Left ventricle myocardium inferior (tissue), 1 donor: ENCODE data around the gene E2F6. TPM values are rescaled to one million over a fixed set of nuclear protein-coding genes. Genes with fewer than 3 reads are reported as not detected.

Source experiments
- DNase-seq: peaks from one replicate; pipeline ENCODE4 v3.0.0-alpha.2; 2020
- H3K27ac ChIP-seq: fragments of 200-600 bp; replicated peaks from 2 replicates; pipeline ENCODE4 v1.8.0; 2021
- H3K27me3 ChIP-seq: fragments of 200-600 bp; 2 replicates; pipeline ENCODE4 v1.8.0; 2021; ENCODE audit warnings: low read depth
- H3K36me3 ChIP-seq: fragments of 200-600 bp; 2 replicates; pipeline ENCODE4 v1.8.0; 2021
- H3K4me1 ChIP-seq: fragments of 200-600 bp; 2 replicates; pipeline ENCODE4 v1.8.0; 2021
- H3K4me3 ChIP-seq: fragments of 200-600 bp; 2 replicates; pipeline ENCODE4 v1.8.0; 2021; ENCODE audit warnings: mild to moderate bottlenecking, moderate library complexity
- H3K9me3 ChIP-seq: fragments of 200-600 bp; replicated peaks from 2 replicates; pipeline ENCODE4 v1.8.0; 2021
- intact Hi-C: fragments of 100-400 bp; cut with micrococcal nuclease; formaldehyde crosslinking; loops from one replicate; pipeline ENCODE4 v1.11.0; 2022
- total RNA-seq: library from RNA; stranded (reverse); fragmentation: NEBNext Ultra II Directional; extraction: Animal tissue kit (Norgen Biotek cat#: 25700); gene quantifications from one replicate; pipeline ENCODE4 v1.2.1, GENCODE V29; 2021
- TF ChIP-seq, protein P1 (sequence below): fragments of 200-600 bp; IDR thresholded peaks from 2 replicates; pipeline ENCODE4 v1.8.0; 2021; ENCODE audit warnings: antibody characterized with exemption, mild to moderate bottlenecking, borderline replicate concordance
- donor health status: DM: no; HTN: yes; CAD: no; lungs with severe emphysema.

Gene E2F6
- total RNA-seq, 1 donor from 2014 or later = 12.8 TPM

GRCh38 chr2:11416186-11416585, 49.8 kb downstream of the E2F6 start:
- H3K27me3 ChIP-seq = no peaks in the 10 kb centered on the region
- intact Hi-C loops = loop anchor here (10.0 kb wide), 2 partner anchors 71 to 281 kb away; partner anchors contain the start of gene ROCK2
- peaks cover 27% of the 10 kb centered on the region for H3K4me1 ChIP-seq
- H3K4me3 ChIP-seq = no peak overlapping the region
- no peaks in the 10 kb centered on the region for H3K36me3 ChIP-seq
- peaks cover 12% of the 10 kb centered on the region for H3K9me3 ChIP-seq
- H3K27ac ChIP-seq = no peak overlapping the region
- TF ChIP-seq, protein P1, sequence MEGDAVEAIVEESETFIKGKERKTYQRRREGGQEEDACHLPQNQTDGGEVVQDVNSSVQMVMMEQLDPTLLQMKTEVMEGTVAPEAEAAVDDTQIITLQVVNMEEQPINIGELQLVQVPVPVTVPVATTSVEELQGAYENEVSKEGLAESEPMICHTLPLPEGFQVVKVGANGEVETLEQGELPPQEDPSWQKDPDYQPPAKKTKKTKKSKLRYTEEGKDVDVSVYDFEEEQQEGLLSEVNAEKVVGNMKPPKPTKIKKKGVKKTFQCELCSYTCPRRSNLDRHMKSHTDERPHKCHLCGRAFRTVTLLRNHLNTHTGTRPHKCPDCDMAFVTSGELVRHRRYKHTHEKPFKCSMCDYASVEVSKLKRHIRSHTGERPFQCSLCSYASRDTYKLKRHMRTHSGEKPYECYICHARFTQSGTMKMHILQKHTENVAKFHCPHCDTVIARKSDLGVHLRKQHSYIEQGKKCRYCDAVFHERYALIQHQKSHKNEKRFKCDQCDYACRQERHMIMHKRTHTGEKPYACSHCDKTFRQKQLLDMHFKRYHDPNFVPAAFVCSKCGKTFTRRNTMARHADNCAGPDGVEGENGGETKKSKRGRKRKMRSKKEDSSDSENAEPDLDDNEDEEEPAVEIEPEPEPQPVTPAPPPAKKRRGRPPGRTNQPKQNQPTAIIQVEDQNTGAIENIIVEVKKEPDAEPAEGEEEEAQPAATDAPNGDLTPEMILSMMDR = no peak
- DNase-seq = no peak

DNA sequence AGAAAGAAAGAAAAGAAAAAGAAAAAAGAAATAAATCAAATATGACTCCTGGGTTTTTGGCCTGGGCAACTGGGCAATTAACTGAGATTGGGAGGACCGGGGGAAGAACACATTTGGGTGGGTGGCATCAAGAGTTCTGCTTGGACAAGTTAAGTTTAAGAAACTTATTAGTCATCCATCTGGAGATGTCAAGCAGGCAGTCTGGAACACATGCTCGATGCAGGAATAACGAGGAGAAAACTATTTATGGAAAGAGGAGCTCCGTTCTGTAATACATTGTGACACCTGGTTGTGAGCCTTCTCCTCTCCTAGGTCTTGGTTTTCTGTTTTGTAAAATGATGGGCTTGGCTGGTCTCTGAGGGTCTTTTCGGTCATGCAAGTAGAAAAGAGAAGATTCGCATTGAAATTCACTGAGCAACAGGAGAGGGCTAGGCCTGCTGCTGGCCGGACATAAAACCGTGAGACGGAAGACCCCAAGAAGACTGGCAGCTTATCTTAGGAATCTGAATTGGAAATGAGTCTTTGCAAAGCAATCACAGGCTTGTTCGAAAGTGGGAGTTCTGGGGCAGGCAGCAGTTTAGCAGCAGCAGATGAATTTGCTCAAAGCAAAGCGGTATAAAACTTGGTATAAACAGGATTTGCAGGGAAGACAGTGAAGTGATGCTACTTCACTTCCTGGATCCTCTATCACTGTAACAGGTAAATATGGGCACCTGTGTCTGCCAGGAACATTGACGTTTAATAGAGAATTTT, 51.4 kb downstream of the E2F6 start:
- H3K36me3 ChIP-seq = no peaks in the 10 kb centered on the region
- peaks cover 17% of the 10 kb centered on the region for H3K4me1 ChIP-seq
- no peak overlapping the region for H3K27ac ChIP-seq
- TF ChIP-seq, protein P1 = no peak
- DNase-seq = no peak
- H3K9me3 ChIP-seq = peaks cover 12% of the 10 kb centered on the region
- intact Hi-C loops = loop anchor here (10.0 kb wide), 2 partner anchors 70 to 280 kb away; partner anchors contain the start of gene ROCK2
- no peaks in the 10 kb centered on the region for H3K27me3 ChIP-seq
- no peak overlapping the region for H3K4me3 ChIP-seq

- H3K36me3 ChIP-seq = no peaks in the 10 kb centered on the region
- intact Hi-C loops = loop anchor here (2.0 to 10.0 kb wide), 3 partner anchors 68 to 278 kb away; partner anchors contain the start of gene ROCK2
- TF ChIP-seq, protein P1 = no peak
- peaks cover 2% of the 10 kb centered on the region for H3K9me3 ChIP-seq
- H3K27ac ChIP-seq = no peak overlapping the region
- H3K4me1 ChIP-seq = peaks cover 16% of the 10 kb centered on the region
- DNase-seq = no peak
- H3K4me3 ChIP-seq = peak overlapping the region; percentile 60
- H3K27me3 ChIP-seq = no peaks in the 10 kb centered on the region
Observed at GRCh38 chr2:11412449-11412810, 53.5 kb downstream of the E2F6 start.

GRCh38 chr2:11411768-11412448, 54.1 kb downstream of the E2F6 start:
- H3K4me3 ChIP-seq = peak overlapping the region; percentile 60
- H3K36me3 ChIP-seq = no peaks in the 10 kb centered on the region
- DNase-seq = no peak

DNA sequence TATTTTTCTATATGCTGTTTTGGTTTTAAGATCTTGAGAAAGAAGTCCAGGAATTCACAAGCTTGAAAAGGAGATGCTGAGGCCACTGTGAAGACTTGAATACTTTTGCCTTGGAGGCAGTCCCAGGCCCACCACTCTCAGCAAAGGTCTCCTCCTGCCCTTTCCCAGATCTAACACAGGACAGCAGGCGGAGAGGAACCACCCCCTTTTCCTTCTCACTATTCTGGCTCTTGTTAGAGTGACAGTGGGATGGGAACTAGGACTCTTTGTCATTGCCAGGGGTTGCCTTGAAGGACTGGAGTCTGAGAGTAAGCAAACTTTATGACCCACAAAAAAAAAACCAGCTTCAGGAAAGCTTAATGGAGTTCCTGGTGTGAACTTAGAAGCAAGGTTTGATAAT, 54.7 kb downstream of the E2F6 start:
- Histone ChIP-seq H3K27ac (no peak overlapping the region), H3K36me3 (no peaks in the 10 kb centered on the region), H3K27me3 (no peaks in the 10 kb centered on the region), H3K4me3 (peak overlapping the region; percentile 60), H3K4me1 (peaks cover 27% of the 10 kb centered on the region), H3K9me3 (no peaks in the 10 kb centered on the region)
- no peak for DNase-seq
- intact Hi-C loops = loop anchor here (10.0 kb wide), 2 partner anchors 66 to 276 kb away; partner anchors contain the start of gene ROCK2
- TF ChIP-seq, protein P1 = no peak

More at GRCh38 chr2:11411768-11412448, 54.1 kb downstream of the E2F6 start:
- Histone ChIP-seq H3K4me1 (peaks cover 21% of the 10 kb centered on the region), H3K9me3 (no peaks in the 10 kb centered on the region), H3K27me3 (no peaks in the 10 kb centered on the region), H3K27ac (no peak overlapping the region)
- TF ChIP-seq, protein P1 = peak; percentile 90
- intact Hi-C loops = loop anchor here (2.0 to 10.0 kb wide), 3 partner anchors 67 to 277 kb away; partner anchors contain the start of gene ROCK2
